A673 (cell line): ENCODE data around the gene ACSM2A. TPM values are rescaled to one million over a fixed set of nuclear protein-coding genes. Genes with fewer than 3 reads are reported as not detected.
"Not testable (repeated sequence)": the region's sequence is repeated elsewhere in the genome, so short reads cannot be mapped to it uniquely, and the experiment has no call there.

Experiments
- Bru-seq: library from RNA; stranded (reverse); fragments of 400-500 nt; gene quantifications from one replicate; lab custom pipeline; 2021; lab: Mats Ljungman, UMichigan
- BruChase-seq, 2 experiments: library from RNA; stranded (reverse); fragments of 400-500 nt; gene quantifications; one replicate each; lab custom pipeline; 2021; lab: Mats Ljungman, UMichigan
- BruUV-seq: library from RNA; stranded (reverse); fragments of 400-500 nt; replicated peaks from 2 replicates; lab custom pipeline; 2021; lab: Mats Ljungman, UMichigan
- CTCF ChIA-PET: fragments of 300-600 bp; sonication (Branson Sonifier 250); formaldehyde crosslinking; loops from one replicate; lab custom pipeline; 2022; ENCODE audit warnings: antibody characterized with exemption; lab: Charles Lee
- POLR2A ChIA-PET: fragments of 300-600 bp; sonication (Branson Sonifier 250); formaldehyde crosslinking; loops from one replicate; lab custom pipeline; 2022; ENCODE audit warnings: antibody characterized with exemption; ENCODE audit not compliant: low non-redundant PET; lab: Charles Lee
- DNase-seq: peaks from one replicate; pipeline ENCODE4 v3.0.0-alpha.2; 2015; ENCODE audit warnings: low spot score
- H3K27ac ChIP-seq: fragments of 200-600 bp; sonication (generic); 2 replicates; pipeline ENCODE4 v1.5.1; 2016; ENCODE audit warnings: mixed run types, low read depth, mild to moderate bottlenecking, mixed read lengths, antibody characterized with exemption, low read length; ENCODE audit not compliant: poor library complexity, severe bottlenecking
- H3K27me3 ChIP-seq: fragments of 200-600 bp; sonication (generic); replicated peaks from 2 replicates; pipeline ENCODE4 v1.6.1; 2017; ENCODE audit warnings: mixed run types, low read depth, mild to moderate bottlenecking, mixed read lengths, antibody characterized with exemption, low read length; ENCODE audit not compliant: insufficient read depth, poor library complexity
- H3K36me3 ChIP-seq: fragments of 200-600 bp; sonication (generic); 2 replicates; pipeline ENCODE4 v1.6.1; 2016; ENCODE audit warnings: mixed run types, mild to moderate bottlenecking, mixed read lengths, antibody characterized with exemption, low read length; ENCODE audit not compliant: insufficient read depth, poor library complexity, severe bottlenecking
- H3K4me1 ChIP-seq: fragments of 200-600 bp; sonication (generic); 2 replicates; pipeline ENCODE4 v1.6.1; 2017; ENCODE audit warnings: mixed run types, mild to moderate bottlenecking, mixed read lengths, antibody characterized with exemption, low read length; ENCODE audit not compliant: insufficient read depth, poor library complexity, severe bottlenecking
- H3K4me3 ChIP-seq: fragments of 200-600 bp; sonication (generic); 2 replicates; pipeline ENCODE4 v1.5.1; 2016; ENCODE audit warnings: low read depth, mixed run types, mild to moderate bottlenecking, mixed read lengths, low read length; ENCODE audit not compliant: poor library complexity, severe bottlenecking
- H3K9me3 ChIP-seq: fragments of 200-600 bp; sonication (generic); 2 replicates; pipeline ENCODE4 v1.6.1; 2016; ENCODE audit warnings: mixed run types, low read depth, mild to moderate bottlenecking, mixed read lengths, antibody characterized with exemption, low read length; ENCODE audit not compliant: poor library complexity, severe bottlenecking
- EZH2 ChIP-seq: fragments of 200-600 bp; sonication (generic); IDR thresholded peaks from 2 replicates; pipeline ENCODE4 v1.6.1; 2017; ENCODE audit warnings: borderline replicate concordance, low read depth, mild to moderate bottlenecking, mixed read lengths, antibody characterized with exemption, low read length; ENCODE audit not compliant: poor library complexity, severe bottlenecking
- intact Hi-C: fragments of 100-400 bp; cut with micrococcal nuclease; formaldehyde crosslinking; loops from one replicate; pipeline ENCODE4 v1.10.0; 2022; ENCODE audit not compliant: unreplicated experiment
- long read RNA-seq: library from polyadenylated mRNA; stranded (forward); transcript quantifications from one replicate; pipeline ENCODE4 v2.0.0, GENCODE V29; 2022
- total RNA-seq: library from RNA; stranded (reverse); gene quantifications from 2 replicates; pipeline ENCODE4 v1.2.3, GENCODE V29; 2021
- TF ChIP-seq, protein P1 (sequence below): fragments of 300-800, 200-600 bp; sonication (generic); conservative IDR thresholded peaks from 2 replicates; pipeline ENCODE4 v1.5.1; 2017; ENCODE audit warnings: low read depth, mild to moderate bottlenecking, antibody characterized with exemption, low read length, moderate library complexity, mixed read lengths

ACSM2A gene, protein sequence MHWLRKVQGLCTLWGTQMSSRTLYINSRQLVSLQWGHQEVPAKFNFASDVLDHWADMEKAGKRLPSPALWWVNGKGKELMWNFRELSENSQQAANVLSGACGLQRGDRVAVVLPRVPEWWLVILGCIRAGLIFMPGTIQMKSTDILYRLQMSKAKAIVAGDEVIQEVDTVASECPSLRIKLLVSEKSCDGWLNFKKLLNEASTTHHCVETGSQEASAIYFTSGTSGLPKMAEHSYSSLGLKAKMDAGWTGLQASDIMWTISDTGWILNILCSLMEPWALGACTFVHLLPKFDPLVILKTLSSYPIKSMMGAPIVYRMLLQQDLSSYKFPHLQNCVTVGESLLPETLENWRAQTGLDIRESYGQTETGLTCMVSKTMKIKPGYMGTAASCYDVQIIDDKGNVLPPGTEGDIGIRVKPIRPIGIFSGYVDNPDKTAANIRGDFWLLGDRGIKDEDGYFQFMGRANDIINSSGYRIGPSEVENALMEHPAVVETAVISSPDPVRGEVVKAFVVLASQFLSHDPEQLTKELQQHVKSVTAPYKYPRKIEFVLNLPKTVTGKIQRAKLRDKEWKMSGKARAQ
- total RNA-seq (not detected in 2 replicates), Bru-seq, nascent RNA (not detected), BruChase-seq, experiment 1, labeled RNA remaining after a 2-hour chase (not detected), BruChase-seq, experiment 2, labeled RNA remaining after a 6-hour chase (not detected)
- long read RNA-seq: 0 reads

DNA sequence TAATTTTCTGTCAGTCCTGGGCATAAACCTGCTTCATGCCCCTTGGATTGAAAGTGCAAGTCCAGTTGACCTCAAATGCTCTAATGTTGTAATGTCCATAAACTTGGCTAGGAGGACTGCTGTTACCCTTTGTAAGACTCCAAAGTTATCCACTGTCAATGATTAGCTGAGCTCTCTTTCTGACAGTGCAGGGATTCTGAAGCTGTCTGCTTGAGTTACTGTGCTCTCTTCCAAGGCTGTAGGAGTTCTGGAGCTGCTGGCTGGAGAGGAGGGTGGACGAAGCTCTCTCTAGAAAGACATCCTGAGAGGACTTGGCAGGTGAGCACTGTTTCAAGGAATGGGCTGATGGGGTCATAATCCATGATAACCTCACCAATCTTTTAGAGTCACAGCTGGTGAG, at the start of gene ACSM2A:
TSS of gene ACSM2A (plus strand) at position 158 of the 400 bp plus-strand sequence. CDS start 8,594 bp downstream, outside the sequence.
- CTCF ChIA-PET: not testable (repeated sequence)

DNA sequence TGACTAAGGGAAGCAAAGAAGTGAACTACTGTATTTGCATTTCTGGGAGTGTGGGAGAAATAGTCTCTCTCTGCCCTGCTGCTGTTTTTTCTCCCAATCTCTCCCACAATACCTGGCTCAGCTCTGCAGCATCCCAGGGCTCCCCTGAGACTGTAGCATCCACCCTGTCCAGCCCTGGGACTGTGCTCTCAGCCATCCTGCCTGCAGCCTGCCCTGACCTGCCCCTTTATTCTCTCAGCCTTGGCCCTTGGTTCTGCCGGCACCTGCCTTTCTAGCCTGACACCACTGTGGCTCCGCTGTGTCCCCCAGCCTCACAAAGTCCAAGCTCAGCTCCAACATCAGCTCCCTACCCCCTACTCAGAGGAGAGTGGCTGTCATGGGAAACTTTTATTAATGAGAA, 48.7 kb upstream of the ACSM2A start:
- no peaks in the 10 kb centered on the region for H3K36me3 ChIP-seq
- ChIA-PET CTCF (no interaction called here), POLR2A (no interaction called here)
- TF ChIP-seq, protein P1, sequence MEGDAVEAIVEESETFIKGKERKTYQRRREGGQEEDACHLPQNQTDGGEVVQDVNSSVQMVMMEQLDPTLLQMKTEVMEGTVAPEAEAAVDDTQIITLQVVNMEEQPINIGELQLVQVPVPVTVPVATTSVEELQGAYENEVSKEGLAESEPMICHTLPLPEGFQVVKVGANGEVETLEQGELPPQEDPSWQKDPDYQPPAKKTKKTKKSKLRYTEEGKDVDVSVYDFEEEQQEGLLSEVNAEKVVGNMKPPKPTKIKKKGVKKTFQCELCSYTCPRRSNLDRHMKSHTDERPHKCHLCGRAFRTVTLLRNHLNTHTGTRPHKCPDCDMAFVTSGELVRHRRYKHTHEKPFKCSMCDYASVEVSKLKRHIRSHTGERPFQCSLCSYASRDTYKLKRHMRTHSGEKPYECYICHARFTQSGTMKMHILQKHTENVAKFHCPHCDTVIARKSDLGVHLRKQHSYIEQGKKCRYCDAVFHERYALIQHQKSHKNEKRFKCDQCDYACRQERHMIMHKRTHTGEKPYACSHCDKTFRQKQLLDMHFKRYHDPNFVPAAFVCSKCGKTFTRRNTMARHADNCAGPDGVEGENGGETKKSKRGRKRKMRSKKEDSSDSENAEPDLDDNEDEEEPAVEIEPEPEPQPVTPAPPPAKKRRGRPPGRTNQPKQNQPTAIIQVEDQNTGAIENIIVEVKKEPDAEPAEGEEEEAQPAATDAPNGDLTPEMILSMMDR: no peak
- TF ChIP-seq EZH2: no peak
- no peaks in the 10 kb centered on the region for H3K27me3 ChIP-seq
- no TSS peak for BruUV-seq
- H3K4me1 ChIP-seq: no peaks in the 10 kb centered on the region
- intact Hi-C loops: no loop called here
- H3K9me3 ChIP-seq: no peaks in the 10 kb centered on the region
- no peak for DNase-seq
- no peak overlapping the region for H3K4me3 ChIP-seq
- no peak overlapping the region for H3K27ac ChIP-seq

More for the DNA sequence above, at the start of gene ACSM2A:
- H3K4me1 ChIP-seq, intact Hi-C loops, H3K9me3 ChIP-seq, H3K36me3 ChIP-seq, H3K27ac ChIP-seq, DNase-seq, POLR2A ChIA-PET, BruUV-seq, H3K27me3 ChIP-seq, H3K4me3 ChIP-seq: not testable (repeated sequence)

DNA sequence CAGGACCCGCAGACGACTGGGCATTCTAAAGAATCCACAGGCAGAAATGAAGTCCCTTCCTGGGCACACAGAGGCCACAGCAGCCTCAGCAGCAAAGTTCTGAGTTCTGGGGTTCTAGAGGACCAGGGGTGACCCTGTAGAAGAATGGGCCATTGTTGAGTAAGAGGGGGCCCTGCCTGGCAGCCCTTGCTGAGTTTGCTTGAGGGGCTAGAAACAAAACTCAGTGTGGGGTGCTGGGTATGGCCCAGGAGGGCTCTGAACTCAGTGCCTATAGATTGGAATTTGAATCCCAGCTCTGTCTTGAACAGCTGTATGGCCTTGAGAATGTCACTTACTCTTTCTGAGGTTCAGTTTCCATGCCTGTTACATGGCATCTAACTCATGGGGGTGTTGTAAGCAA, 46.7 kb upstream of the ACSM2A start, which contains the start of gene PDILT:
TSS of gene PDILT (minus strand) at position 101 of the 400 bp plus-strand sequence. CDS start 5,437 bp downstream, outside the sequence.
- Histone ChIP-seq H3K27me3 (no peaks in the 10 kb centered on the region), H3K36me3 (no peaks in the 10 kb centered on the region), H3K4me3 (no peak within 1 kb of the TSS), H3K27ac (no peak within 1 kb of the TSS), H3K9me3 (no peaks in the 10 kb centered on the region), H3K4me1 (no peaks in the 10 kb centered on the region)
- DNase-seq: no peak
- intact Hi-C loops: no loop called here
- POLR2A ChIA-PET: no interaction called here
- BruUV-seq: no TSS peak
- CTCF ChIA-PET: no interaction called here
- TF ChIP-seq, protein P1: no peak
- TF ChIP-seq EZH2: no peak
